Body of pancreas (tissue), 4 donors: ENCODE measurements around the gene PLAC1. TPM values are rescaled to one million over a fixed set of nuclear protein-coding genes. Genes with fewer than 3 reads are reported as not detected.

Source experiments
- ATAC-seq: fragments of 150-250 bp; one replicate; pipeline ENCODE4 v1.9.1; 2016
- DNase-seq, 4 donors: peaks; one replicate each; pipeline ENCODE4 v3.0.0-alpha.2; 2019
- H3K27ac ChIP-seq, 4 donors: fragments of 200-600 bp; sonication (generic); 1 replicate in 3 of 4; 2 replicates in 1 of 4; pipeline versions ENCODE4 v1.5.1 to v1.6.1; 2016 to 2019; ENCODE audit warnings: mild to moderate bottlenecking in 1 of 4, mixed read lengths in 1 of 4, moderate library complexity in 1 of 4
- H3K27me3 ChIP-seq, 2 donors: fragments of 200-600 bp; sonication (generic); one replicate each; pipeline ENCODE4 v1.6.0; 2016; ENCODE audit warnings: mild to moderate bottlenecking in 1 of 2
- H3K36me3 ChIP-seq, 2 donors: fragments of 200-600 bp; sonication (generic); replicated peaks in 1 of 2; 2 replicates each; pipeline ENCODE4 v1.5.1; 2016; ENCODE audit warnings: low read depth in 2 of 2; ENCODE audit not compliant: insufficient read depth in 1 of 2
- H3K4me1 ChIP-seq: fragments of 200-600 bp; sonication (generic); one replicate; pipeline ENCODE4 v1.6.0; 2016
- H3K4me3 ChIP-seq, 2 donors: fragments of 200-600 bp; sonication (generic); 1 replicate in 1 of 2; 2 replicates in 1 of 2; pipeline ENCODE4 v1.5.1; 2016 to 2019
- H3K9me3 ChIP-seq, 3 donors: fragments of 200-600 bp; sonication (generic); 1 replicate in 2 of 3; 2 replicates in 1 of 3; pipeline ENCODE4 v1.5.1; 2016
- CTCF ChIP-seq, 7 experiments: fragments of 450-650 bp in 4 of 7; fragments of 200-600 bp in 3 of 7; sonication (generic) in 3 of 7; IDR thresholded peaks; one replicate each; pipeline ENCODE4 v1.5.1; 2016 to 2019; ENCODE audit warnings: antibody characterized with exemption in 7 of 7
- POLR2A ChIP-seq, 3 donors: fragments of 450-650 bp; IDR thresholded peaks; one replicate each; pipeline ENCODE4 v1.6.1; 2016; ENCODE audit warnings: antibody characterized with exemption in 3 of 3, mild to moderate bottlenecking in 2 of 3
- WGBS, 2 donors: methylation state at CpG; one replicate each; pipeline ENCODE4 v1.1.5; 2017; 5-methylcytosine and 5-hydroxymethylcytosine counted together
- intact Hi-C: fragments of 100-400 bp; cut with DNase I; formaldehyde crosslinking; loops from one replicate; pipeline ENCODE4 v1.15.1; 2023
- total RNA-seq, 2 donors: library from RNA; depleted of rRNA; stranded (reverse); fragments of >200 nt; gene quantifications; one replicate each; pipeline ENCODE4 v1.1.0, GENCODE V29; 2016

PLAC1 gene
- total RNA-seq, 2 donors from 2014 or later, result not detected

GRCh38 chrX:134647477-134647877, 10.8 kb downstream of the PLAC1 start:
- Histone ChIP-seq H3K27me3 (no peaks in the 10 kb centered on the region), H3K9me3 (no peaks in the 10 kb centered on the region), H3K4me3 (no peak overlapping the region), H3K27ac (no peak overlapping the region), H3K36me3 (no peaks in the 10 kb centered on the region), H3K4me1 (no peaks in the 10 kb centered on the region)
- 69 to 77% methylated on average over 1 to 2 of the region's 2 CpGs for WGBS, 2 donors
- DNase-seq (no peak), ATAC-seq (no peak)
- intact Hi-C loops, result no loop called here
- no peak for TF ChIP-seq POLR2A (IDR thresholded peaks at IDR 0.05)
- TF ChIP-seq CTCF (IDR thresholded peaks at IDR 0.05), result no peak

- intact Hi-C loops, result no loop called here
- Histone ChIP-seq H3K27me3 (no peaks in the 10 kb centered on the region), H3K27ac (no peak overlapping the region), H3K4me1 (no peaks in the 10 kb centered on the region), H3K4me3 (no peak overlapping the region), H3K9me3 (no peaks in the 10 kb centered on the region), H3K36me3 (no peaks in the 10 kb centered on the region)
- DNase-seq, result no peak
- no peak for ATAC-seq
- 68 to 86% methylated on average over 4 of the region's 4 CpGs for WGBS, 2 donors
- TF ChIP-seq POLR2A (IDR thresholded peaks at IDR 0.05) (no peak), CTCF (IDR thresholded peaks at IDR 0.05) (no peak)
Measured at GRCh38 chrX:134646691-134647090, 11.6 kb downstream of the PLAC1 start.

DNA sequence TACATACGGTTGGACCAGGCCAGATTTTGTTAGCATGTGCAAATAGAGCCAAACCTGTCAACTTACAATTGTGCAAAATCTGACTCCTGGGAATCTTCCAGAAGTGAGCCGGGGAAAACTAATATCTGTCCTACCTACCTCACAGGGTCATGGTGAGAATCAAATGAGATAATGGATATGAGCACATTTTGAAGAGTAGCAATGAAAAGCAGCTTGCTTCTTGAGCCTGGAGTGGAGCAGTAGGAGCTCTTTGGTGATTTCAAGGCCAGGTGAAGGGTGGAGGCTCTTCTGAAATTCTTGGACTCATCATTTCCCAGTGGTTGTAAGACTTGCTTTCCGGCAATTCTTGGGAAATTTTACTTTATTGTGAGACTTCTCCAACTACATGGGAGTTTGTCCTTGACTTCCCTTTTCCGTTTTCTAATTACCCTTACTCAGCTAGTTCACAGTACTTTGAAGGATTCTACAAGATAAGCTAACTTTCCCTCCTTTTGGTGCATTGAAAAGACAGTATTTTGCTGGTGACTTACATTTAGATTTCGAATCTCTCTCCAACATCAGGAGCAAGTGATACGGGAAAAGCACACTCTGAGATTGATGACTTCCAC, 12.2 kb downstream of the PLAC1 start:
- 78 to 90% methylated on average over 6 of the region's 6 CpGs for WGBS, 2 donors
- intact Hi-C loops, result no loop called here
- no peaks in the 10 kb centered on the region for H3K27me3 ChIP-seq

DNA sequence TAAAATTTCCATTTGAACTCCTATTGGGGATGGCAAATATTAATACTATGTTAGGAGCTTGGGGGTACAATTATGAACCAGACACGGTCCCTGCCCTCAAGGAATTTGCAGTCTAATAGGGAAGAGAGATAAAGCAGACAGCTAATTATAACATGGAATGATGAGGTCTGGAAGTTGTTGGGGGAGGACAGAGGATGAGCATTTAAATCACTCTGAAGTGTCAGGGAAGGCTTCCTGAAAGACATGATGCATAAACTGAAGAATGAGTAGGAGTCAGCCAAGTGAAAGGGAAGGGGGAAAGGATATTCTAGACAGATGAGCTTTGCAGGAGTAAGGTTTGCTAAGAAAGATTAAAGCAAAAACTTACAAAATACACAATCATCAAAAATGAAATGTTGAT, 15.9 kb downstream of the PLAC1 start:
- intact Hi-C loops, result no loop called here
- H3K27me3 ChIP-seq, result no peaks in the 10 kb centered on the region
- WGBS, 2 donors, result 91% methylated on average over 1 of the region's 1 CpG
- H3K4me1 ChIP-seq, result no peaks in the 10 kb centered on the region
- DNase-seq, result no peak
- TF ChIP-seq CTCF (IDR thresholded peaks at IDR 0.05) (no peak), POLR2A (IDR thresholded peaks at IDR 0.05) (no peak)
- no peak overlapping the region for H3K27ac ChIP-seq
- no peak for ATAC-seq
- H3K4me3 ChIP-seq, result no peak overlapping the region
- H3K9me3 ChIP-seq, result no peaks in the 10 kb centered on the region
- H3K36me3 ChIP-seq, result no peaks in the 10 kb centered on the region

More for the DNA sequence above, 12.2 kb downstream of the PLAC1 start:
- no peak overlapping the region for H3K27ac ChIP-seq
- TF ChIP-seq POLR2A (IDR thresholded peaks at IDR 0.05), result no peak
- no peak for TF ChIP-seq CTCF (IDR thresholded peaks at IDR 0.05)
- no peaks in the 10 kb centered on the region for H3K9me3 ChIP-seq
- ATAC-seq (no peak), DNase-seq (no peak)
- no peaks in the 10 kb centered on the region for H3K36me3 ChIP-seq
- H3K4me1 ChIP-seq, result no peaks in the 10 kb centered on the region
- H3K4me3 ChIP-seq, result no peak overlapping the region

- Histone ChIP-seq H3K36me3 (no peaks in the 10 kb centered on the region), H3K27ac (no peak overlapping the region), H3K4me1 (no peaks in the 10 kb centered on the region), H3K27me3 (no peaks in the 10 kb centered on the region), H3K9me3 (no peaks in the 10 kb centered on the region), H3K4me3 (no peak overlapping the region)
- ATAC-seq (no peak), DNase-seq (no peak)
- TF ChIP-seq CTCF (IDR thresholded peaks at IDR 0.05), result no peak
- TF ChIP-seq POLR2A (IDR thresholded peaks at IDR 0.05), result no peak
- 41 to 55% methylated on average over 2 of the region's 2 CpGs for WGBS, 2 donors
- intact Hi-C loops, result no loop called here
Measured at GRCh38 chrX:134641346-134641745, 16.9 kb downstream of the PLAC1 start.
